PFSK-1 (cell line): ENCODE results near the gene VWCE.

Experiments
- FOXP2 ChIP-seq: optimal IDR thresholded peaks from 2 replicates; pipeline ENCODE3; 2011; ENCODE audit warnings: borderline replicate concordance, control low read depth, inconsistent platforms; ENCODE audit not compliant: insufficient read depth; ENCODE audit errors: extremely low read length, extremely low read depth
- POLR2AphosphoS5 ChIP-seq: IDR thresholded peaks from 2 replicates; pipeline ENCODE4 v1.6.1; 2012; ENCODE audit warnings: low read depth, mild to moderate bottlenecking, control low read depth, low read length, moderate library complexity
- SIN3A ChIP-seq: IDR thresholded peaks from 2 replicates; pipeline ENCODE4 v1.6.1; 2012; ENCODE audit warnings: mild to moderate bottlenecking, low read length, moderate library complexity, borderline replicate concordance; ENCODE audit not compliant: insufficient read depth
- TAF1 ChIP-seq: IDR thresholded peaks from 2 replicates; pipeline ENCODE4 v1.6.1; 2012; ENCODE audit warnings: low read length, control low read depth, borderline replicate concordance; ENCODE audit not compliant: insufficient read depth
- TF ChIP-seq, protein P1 (sequence below), 2 experiments: IDR thresholded peaks; 2 replicates each; pipeline versions ENCODE4 v1.6.1 to v1.8.0; 2011 to 2012; ENCODE audit warnings: low read depth in 2 of 2, low read length in 2 of 2, control low read depth in 1 of 2, inconsistent platforms in 1 of 2, mild to moderate bottlenecking in 1 of 2, moderate library complexity in 1 of 2; ENCODE audit not compliant: insufficient read depth in 1 of 2

The VWCE gene

DNA sequence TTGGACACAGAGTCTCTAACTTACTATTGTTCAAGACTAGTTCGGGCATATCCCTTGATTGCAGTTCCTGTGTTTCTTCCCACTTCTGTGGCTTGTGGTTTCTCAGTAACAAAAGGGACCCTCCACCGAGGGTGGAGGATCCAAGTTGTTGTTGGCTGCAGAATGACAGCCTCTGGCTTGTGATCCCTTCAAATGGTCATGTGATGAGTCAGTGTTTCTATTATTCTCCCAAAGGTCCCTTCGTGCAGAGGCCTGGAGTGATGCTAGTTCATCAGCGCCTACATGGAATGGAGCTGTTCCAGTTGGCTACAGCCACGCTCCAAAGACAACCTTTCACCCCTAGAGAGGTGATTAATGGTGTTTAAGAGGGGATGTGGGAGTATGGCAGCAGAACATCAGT lies 2.6 kb upstream of the VWCE start:
- TF ChIP-seq TAF1 (no peak), FOXP2 (no peak), POLR2AphosphoS5 (no peak), SIN3A (no peak)
- TF ChIP-seq, protein P1, sequence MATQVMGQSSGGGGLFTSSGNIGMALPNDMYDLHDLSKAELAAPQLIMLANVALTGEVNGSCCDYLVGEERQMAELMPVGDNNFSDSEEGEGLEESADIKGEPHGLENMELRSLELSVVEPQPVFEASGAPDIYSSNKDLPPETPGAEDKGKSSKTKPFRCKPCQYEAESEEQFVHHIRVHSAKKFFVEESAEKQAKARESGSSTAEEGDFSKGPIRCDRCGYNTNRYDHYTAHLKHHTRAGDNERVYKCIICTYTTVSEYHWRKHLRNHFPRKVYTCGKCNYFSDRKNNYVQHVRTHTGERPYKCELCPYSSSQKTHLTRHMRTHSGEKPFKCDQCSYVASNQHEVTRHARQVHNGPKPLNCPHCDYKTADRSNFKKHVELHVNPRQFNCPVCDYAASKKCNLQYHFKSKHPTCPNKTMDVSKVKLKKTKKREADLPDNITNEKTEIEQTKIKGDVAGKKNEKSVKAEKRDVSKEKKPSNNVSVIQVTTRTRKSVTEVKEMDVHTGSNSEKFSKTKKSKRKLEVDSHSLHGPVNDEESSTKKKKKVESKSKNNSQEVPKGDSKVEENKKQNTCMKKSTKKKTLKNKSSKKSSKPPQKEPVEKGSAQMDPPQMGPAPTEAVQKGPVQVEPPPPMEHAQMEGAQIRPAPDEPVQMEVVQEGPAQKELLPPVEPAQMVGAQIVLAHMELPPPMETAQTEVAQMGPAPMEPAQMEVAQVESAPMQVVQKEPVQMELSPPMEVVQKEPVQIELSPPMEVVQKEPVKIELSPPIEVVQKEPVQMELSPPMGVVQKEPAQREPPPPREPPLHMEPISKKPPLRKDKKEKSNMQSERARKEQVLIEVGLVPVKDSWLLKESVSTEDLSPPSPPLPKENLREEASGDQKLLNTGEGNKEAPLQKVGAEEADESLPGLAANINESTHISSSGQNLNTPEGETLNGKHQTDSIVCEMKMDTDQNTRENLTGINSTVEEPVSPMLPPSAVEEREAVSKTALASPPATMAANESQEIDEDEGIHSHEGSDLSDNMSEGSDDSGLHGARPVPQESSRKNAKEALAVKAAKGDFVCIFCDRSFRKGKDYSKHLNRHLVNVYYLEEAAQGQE (IDR thresholded peaks at IDR 0.05; ENCODE audit: insufficient read depth in 1 of 2, low read depth in 2 of 2, low read length in 2 of 2) = no peak

DNA sequence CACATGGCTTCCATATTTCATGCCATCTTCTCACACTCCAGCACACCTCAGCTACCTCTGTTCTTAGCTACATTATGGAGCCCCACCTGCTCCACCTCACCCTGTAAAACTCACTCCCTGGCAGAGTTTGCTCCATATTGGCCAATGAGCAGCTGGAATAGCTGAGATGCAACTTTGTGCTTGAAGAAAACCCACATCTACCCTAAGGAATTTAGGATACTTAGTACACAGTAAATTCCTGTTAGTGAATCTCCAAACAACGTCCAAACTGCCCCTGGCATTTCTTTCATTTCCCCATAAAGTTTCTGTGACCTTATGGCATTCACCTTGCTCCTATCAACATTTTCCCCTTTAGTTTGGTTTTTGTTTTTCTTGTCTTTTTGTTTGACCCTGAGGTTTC lies 2.2 kb upstream of the VWCE start:
- TF ChIP-seq FOXP2 (no peak), SIN3A (no peak), TAF1 (no peak), POLR2AphosphoS5 (no peak)
- TF ChIP-seq, protein P1 (IDR thresholded peaks at IDR 0.05; ENCODE audit: insufficient read depth in 1 of 2, low read depth in 2 of 2, low read length in 2 of 2) = no peak

GRCh38 chr11:61295596-61295926 lies 445 bp upstream of the VWCE start:
- TF ChIP-seq SIN3A (no peak), FOXP2 (no peak), POLR2AphosphoS5 (no peak), TAF1 (no peak)
- TF ChIP-seq, protein P1 (IDR thresholded peaks at IDR 0.05; ENCODE audit: insufficient read depth in 1 of 2, low read depth in 2 of 2, low read length in 2 of 2) = no peak

- TF ChIP-seq FOXP2 (peak; percentile 10), TAF1 (no peak), SIN3A (no peak)
Observed at GRCh38 chr11:61293867-61294716, 1.0 kb downstream of the VWCE start.

GRCh38 chr11:61292356-61292755 lies 2.8 kb downstream of the VWCE start:
- TF ChIP-seq SIN3A (no peak), FOXP2 (no peak), TAF1 (no peak), POLR2AphosphoS5 (no peak)
- TF ChIP-seq, protein P1 (IDR thresholded peaks at IDR 0.05; ENCODE audit: insufficient read depth in 1 of 2, low read depth in 2 of 2, low read length in 2 of 2) = no peak
